Measurements from ENCODE around the gene SLC34A1.
"Not testable (repeated sequence)": the region's sequence is repeated elsewhere in the genome, so short reads cannot be mapped to it uniquely, and the experiment has no call there.

Gene SLC34A1

GRCh38 chr5:177384134-177384533 lies at the start of gene SLC34A1:
TSS of gene SLC34A1 (plus strand) at chr5:177384434. CDS start at chr5:177385742, 1,308 bp downstream.
- DNase-seq = no peak

- no peak for DNase-seq
These were observed 49.2 kb upstream of the SLC34A1 start for GRCh38 chr5:177334781-177335700.

GRCh38 chr5:177335701-177336065 lies 48.6 kb upstream of the SLC34A1 start:
- DNase-seq = no peak

GRCh38 chr5:177336112-177336511 lies 48.1 kb upstream of the SLC34A1 start:
- no peak for DNase-seq

GRCh38 chr5:177336603-177337494 lies 47.4 kb upstream of the SLC34A1 start:
- DNase-seq = no peak

GRCh38 chr5:177338251-177339106 lies 45.8 kb upstream of the SLC34A1 start:
- DNase-seq = no peak

- DNase-seq = no peak
These were observed 45.1 kb upstream of the SLC34A1 start for GRCh38 chr5:177339107-177339638.

- DNase-seq = not testable (repeated sequence)
These were observed 41.2 kb upstream of the SLC34A1 start for GRCh38 chr5:177343000-177343399.

GRCh38 chr5:177343777-177344176 lies 40.5 kb upstream of the SLC34A1 start:
- no peak for DNase-seq

- no peak for DNase-seq
These were observed 39.3 kb upstream of the SLC34A1 start for GRCh38 chr5:177344891-177345290.

- no peak for DNase-seq
These were observed 37.4 kb upstream of the SLC34A1 start for GRCh38 chr5:177346820-177347219.

GRCh38 chr5:177347699-177348098 lies 36.5 kb upstream of the SLC34A1 start:
- no peak for DNase-seq

- no peak for DNase-seq
These were observed 34.9 kb upstream of the SLC34A1 start for GRCh38 chr5:177349362-177349647.

- DNase-seq = no peak
These were observed 34.5 kb upstream of the SLC34A1 start for GRCh38 chr5:177349762-177350161.

GRCh38 chr5:177350776-177351391 lies 33.4 kb upstream of the SLC34A1 start:
- no peak for DNase-seq

GRCh38 chr5:177351392-177352329 lies 32.6 kb upstream of the SLC34A1 start, which contains the start of gene LMAN2:
TSS of gene LMAN2 (minus strand) at chr5:177351668. CDS start at chr5:177351647, 21 bp downstream.
- peak; percentile 77 for DNase-seq

GRCh38 chr5:177353093-177353492 lies 31.1 kb upstream of the SLC34A1 start:
- no peak for DNase-seq

- no peak for DNase-seq
These were observed 30.0 kb upstream of the SLC34A1 start for GRCh38 chr5:177354256-177354655.

GRCh38 chr5:177354711-177355110 lies 29.5 kb upstream of the SLC34A1 start:
- no peak for DNase-seq

GRCh38 chr5:177355162-177355867 lies 28.9 kb upstream of the SLC34A1 start:
- DNase-seq = no peak
